Measurements from ENCODE around the gene DNAJC5G.

Gene DNAJC5G

GRCh38 chr2:27323596-27324285 lies 48.5 kb downstream of the DNAJC5G start:
- DNase-seq = peak in 1 of 42 donors; percentile 16
- intact Hi-C loops (cut with DNase I) = loop anchor here (2.0 kb wide), 1 partner anchor 33 kb away; the partner anchor contains the start of gene GTF3C2

- intact Hi-C loops (cut with DNase I) = no loop called here
- no peak for DNase-seq
Observed at GRCh38 chr2:27324720-27325119, 49.5 kb downstream of the DNAJC5G start.
